ENCODE measurements around the gene HPGD. TPM values are rescaled to one million over a fixed set of nuclear protein-coding genes. Genes with fewer than 3 reads are reported as not detected.

HPGD gene
- total and polyA plus RNA-seq, 2 of the 8 experiments (the other 6 are each of a cell fraction or from before 2014, with no cell fraction given): 1.1 to 1.3 TPM

- Histone ChIP-seq H4K20me1 (replicated peaks in 1 of 2; ENCODE audit: control insufficient read depth in 1 of 2, insufficient read depth in 2 of 2, low read length in 2 of 2) (no peaks in the 10 kb centered on the region), H2BK5ac (ENCODE audit: low read depth, low read length) (no peak overlapping the region), H3K23me2 (ENCODE audit: low read depth, low read length) (no peaks in the 10 kb centered on the region), H2BK12ac (ENCODE audit: low read depth, low read length) (no peak overlapping the region), H3K9me3 (ENCODE audit: insufficient read depth in 2 of 2, low read depth in 1 of 2, low read length in 1 of 2) (no peaks in the 10 kb centered on the region), H2BK120ac (replicated peaks; ENCODE audit: low read depth, low read length) (no peak overlapping the region), H3K4me1 (replicated peaks in 1 of 4; ENCODE audit: control insufficient read depth in 3 of 4, insufficient read depth in 4 of 4, low read length in 3 of 4) (no peaks in the 10 kb centered on the region), H3K4me3 (ENCODE audit: extremely low read depth in 1 of 4, insufficient read depth in 2 of 4, low read depth in 3 of 4, low read length in 4 of 4) (no peak overlapping the region), H3K79me2 (ENCODE audit: control insufficient read depth in 1 of 2, insufficient read depth in 2 of 2, low read length in 2 of 2) (no peaks in the 10 kb centered on the region), H3K27ac (ENCODE audit: low read depth, low read length) (no peak overlapping the region), H2BK15ac (ENCODE audit: low read length) (no peak overlapping the region), H3K4ac (replicated peaks; ENCODE audit: insufficient read length, low read depth, low read length) (no peak overlapping the region), H3K18ac (ENCODE audit: extremely low read depth, low read length) (no peak overlapping the region), H3K36me3 (ENCODE audit: control insufficient read depth in 2 of 4, insufficient read depth in 4 of 4, low read length in 3 of 4) (no peaks in the 10 kb centered on the region), H4K91ac (replicated peaks; ENCODE audit: insufficient read length, low read length) (no peak overlapping the region), H3K14ac (ENCODE audit: insufficient read length) (no peak overlapping the region), H2AK5ac (ENCODE audit: low read depth, low read length) (no peak overlapping the region), H3K27me3 (replicated peaks in 1 of 4; ENCODE audit: control insufficient read depth in 3 of 4, extremely low read depth in 1 of 4, insufficient read depth in 3 of 4, low read length in 3 of 4) (no peaks in the 10 kb centered on the region), H3K56ac (replicated peaks; ENCODE audit: insufficient read length, low read depth, low read length) (no peak overlapping the region), H2AFZ (ENCODE audit: low read length) (no peak overlapping the region), H3K9ac (replicated peaks in 1 of 4; ENCODE audit: extremely low read depth in 1 of 4, low read depth in 3 of 4, low read length in 3 of 4) (no peak overlapping the region), H3K23ac (ENCODE audit: insufficient read length) (no peak overlapping the region), H4K8ac (ENCODE audit: extremely low read depth, insufficient read depth, low read length) (no peak overlapping the region), H3K79me1 (ENCODE audit: low read depth, low read length) (no peaks in the 10 kb centered on the region), H2BK20ac (ENCODE audit: low read length) (no peak overlapping the region), H4K5ac (ENCODE audit: insufficient read length, low read depth, low read length) (no peak overlapping the region), H3K4me2 (ENCODE audit: insufficient read depth in 1 of 2, low read depth in 2 of 2, low read length in 2 of 2) (no peak overlapping the region)
- 94% methylated on average over 2 of the region's 2 CpGs; no CpG with 5 or more reads in 1 of the 2 experiments for WGBS, 2 experiments (ENCODE audit: extremely low coverage in 1 of 2, insufficient coverage in 1 of 2, insufficient read length in 1 of 2, insufficient replicate concordance in 2 of 2, low coverage in 1 of 2, low lambda C conversion rate in 2 of 2, missing lambda C conversion rate in 1 of 2)
- no peak for FAIRE-seq
- no peak for DNase-seq (ENCODE audit: low read depth in 1 of 2, low spot score in 2 of 2)
- ChIA-PET POLR2A (ENCODE audit: partially characterized antibody) (no interaction called here), CTCF (ENCODE audit: partially characterized antibody) (no interaction called here)
- TF ChIP-seq SP1 (IDR thresholded peaks at IDR 0.05; ENCODE audit: low read depth, low read length) (no peak), TCF12 (IDR thresholded peaks at IDR 0.05; ENCODE audit: low read depth, low read length) (no peak), E2F6 (IDR thresholded peaks at IDR 0.05) (no peak), USF2 (IDR thresholded peaks at IDR 0.05; ENCODE audit: low read length) (no peak), TAF1 (IDR thresholded peaks at IDR 0.05; ENCODE audit: low read depth, low read length) (no peak), SUZ12 (IDR thresholded peaks at IDR 0.05; ENCODE audit: low read length) (no peak)
These were observed 43.1 kb downstream of the HPGD start for GRCh38 chr4:174479140-174479539.
